ENCODE results near the gene IFNB1.

DNA sequence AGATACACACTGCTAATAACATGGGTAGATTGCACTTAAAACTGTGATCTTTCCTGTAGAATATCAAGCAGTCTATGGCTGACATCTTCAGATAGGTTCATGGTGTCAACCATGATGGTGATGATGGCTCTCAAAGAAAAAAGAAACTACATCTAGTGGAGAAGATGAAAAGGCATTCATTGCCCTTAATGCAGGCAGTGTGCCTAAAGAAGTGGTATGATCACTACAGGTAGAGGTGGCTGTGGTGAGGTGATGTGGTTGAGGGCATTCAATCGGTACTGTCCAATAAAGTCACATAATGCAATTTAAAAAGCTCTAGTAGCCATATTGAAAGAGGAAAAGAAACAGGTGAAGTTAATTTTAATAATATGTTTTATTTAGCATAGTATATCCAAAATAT lies 3.1 kb upstream of the IFNB1 start:
- TF ChIP-seq CREB1 (IDR thresholded peaks at IDR 0.05; ENCODE audit: low read depth) (no peak), FOXM1 (IDR thresholded peaks at IDR 0.05; ENCODE audit: borderline replicate concordance, low read depth) (no peak), YY1 (IDR thresholded peaks at IDR 0.05; ENCODE audit: low read depth) (no peak), CEBPB (IDR thresholded peaks at IDR 0.05) (no peak), EP300 (IDR thresholded peaks at IDR 0.05; ENCODE audit: borderline replicate concordance) (no peak), TEAD4 (IDR thresholded peaks at IDR 0.05) (no peak), MAX (IDR thresholded peaks at IDR 0.05) (no peak), TAF1 (IDR thresholded peaks at IDR 0.05; ENCODE audit: low read depth) (no peak), NFIC (IDR thresholded peaks at IDR 0.05) (no peak), TCF12 (IDR thresholded peaks at IDR 0.05; ENCODE audit: low read depth) (no peak)
- TF ChIP-seq, protein P1, sequence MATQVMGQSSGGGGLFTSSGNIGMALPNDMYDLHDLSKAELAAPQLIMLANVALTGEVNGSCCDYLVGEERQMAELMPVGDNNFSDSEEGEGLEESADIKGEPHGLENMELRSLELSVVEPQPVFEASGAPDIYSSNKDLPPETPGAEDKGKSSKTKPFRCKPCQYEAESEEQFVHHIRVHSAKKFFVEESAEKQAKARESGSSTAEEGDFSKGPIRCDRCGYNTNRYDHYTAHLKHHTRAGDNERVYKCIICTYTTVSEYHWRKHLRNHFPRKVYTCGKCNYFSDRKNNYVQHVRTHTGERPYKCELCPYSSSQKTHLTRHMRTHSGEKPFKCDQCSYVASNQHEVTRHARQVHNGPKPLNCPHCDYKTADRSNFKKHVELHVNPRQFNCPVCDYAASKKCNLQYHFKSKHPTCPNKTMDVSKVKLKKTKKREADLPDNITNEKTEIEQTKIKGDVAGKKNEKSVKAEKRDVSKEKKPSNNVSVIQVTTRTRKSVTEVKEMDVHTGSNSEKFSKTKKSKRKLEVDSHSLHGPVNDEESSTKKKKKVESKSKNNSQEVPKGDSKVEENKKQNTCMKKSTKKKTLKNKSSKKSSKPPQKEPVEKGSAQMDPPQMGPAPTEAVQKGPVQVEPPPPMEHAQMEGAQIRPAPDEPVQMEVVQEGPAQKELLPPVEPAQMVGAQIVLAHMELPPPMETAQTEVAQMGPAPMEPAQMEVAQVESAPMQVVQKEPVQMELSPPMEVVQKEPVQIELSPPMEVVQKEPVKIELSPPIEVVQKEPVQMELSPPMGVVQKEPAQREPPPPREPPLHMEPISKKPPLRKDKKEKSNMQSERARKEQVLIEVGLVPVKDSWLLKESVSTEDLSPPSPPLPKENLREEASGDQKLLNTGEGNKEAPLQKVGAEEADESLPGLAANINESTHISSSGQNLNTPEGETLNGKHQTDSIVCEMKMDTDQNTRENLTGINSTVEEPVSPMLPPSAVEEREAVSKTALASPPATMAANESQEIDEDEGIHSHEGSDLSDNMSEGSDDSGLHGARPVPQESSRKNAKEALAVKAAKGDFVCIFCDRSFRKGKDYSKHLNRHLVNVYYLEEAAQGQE (IDR thresholded peaks at IDR 0.05; ENCODE audit: low read depth): no peak

Measured in Ishikawa (cell line).